IMR-90 (cell line): ENCODE results near the gene MATN3. TPM values are rescaled to one million over a fixed set of nuclear protein-coding genes. Genes with fewer than 3 reads are reported as not detected.

ENCODE experiments used
- ATAC-seq: fragments of 200-7000 bp; cut with Tn5 transposase; 2 replicates; pipeline ENCODE4 v1.9.1; 2020; ENCODE audit warnings: low read depth, mild to moderate bottlenecking, moderate library complexity
- BruUV-seq: library from RNA; stranded (reverse); fragments of 400-500 nt; replicated peaks from 2 replicates; lab custom pipeline; 2021; lab: Mats Ljungman, UMichigan
- CTCF ChIA-PET: fragments of 300-600 bp; formaldehyde crosslinking; extraction: SDS; loops from one replicate; lab custom pipeline; 2021; ENCODE audit warnings: antibody characterized with exemption; lab: Yijun Ruan, JAX
- POLR2A ChIA-PET: fragments of 300-600 bp; sonication (Branson Sonifier 250); formaldehyde crosslinking; loops from one replicate; lab custom pipeline; 2022; ENCODE audit warnings: antibody characterized with exemption; ENCODE audit not compliant: unreplicated experiment; lab: Charles Lee
- DNase-seq: peaks from one replicate; pipeline ENCODE4 v3.0.0; 2013
- H2AFZ ChIP-seq: replicated peaks from 2 replicates; pipeline ENCODE3; 2013; ENCODE audit warnings: low read length, mild to moderate bottlenecking; ENCODE audit not compliant: poor library complexity
- H2AK5ac ChIP-seq: 2 replicates; pipeline ENCODE4 v1.6.1; 2013; ENCODE audit warnings: low read depth, low read length, inconsistent platforms
- H2AK9ac ChIP-seq: replicated peaks from 2 replicates; pipeline ENCODE3; 2013; ENCODE audit warnings: mild to moderate bottlenecking, low read depth, low read length, moderate library complexity; ENCODE audit not compliant: poor library complexity
- H2BK120ac ChIP-seq: 2 replicates; pipeline ENCODE4 v1.6.1; 2013; ENCODE audit warnings: low read depth, low read length, inconsistent platforms
- H2BK15ac ChIP-seq: 3 replicates; pipeline ENCODE4 v1.6.1; 2013; ENCODE audit warnings: low read depth, low read length, inconsistent platforms
- H2BK20ac ChIP-seq: 2 replicates; pipeline ENCODE4 v1.6.1; 2013; ENCODE audit warnings: low read depth, mild to moderate bottlenecking, inconsistent platforms, low read length, moderate library complexity
- H2BK5ac ChIP-seq: 2 replicates; pipeline ENCODE4 v1.6.1; 2013; ENCODE audit warnings: mild to moderate bottlenecking, low read depth, low read length, inconsistent platforms; ENCODE audit not compliant: poor library complexity, severe bottlenecking
- H3K14ac ChIP-seq: replicated peaks from 2 replicates; pipeline ENCODE4 v1.6.1; 2013; ENCODE audit warnings: low read depth, low read length, inconsistent platforms
- H3K18ac ChIP-seq: 2 replicates; pipeline ENCODE4 v1.6.1; 2013; ENCODE audit warnings: low read depth, low read length, control low read depth
- H3K23ac ChIP-seq: 2 replicates; pipeline ENCODE4 v1.6.1; 2013; ENCODE audit warnings: low read depth, low read length, inconsistent platforms
- H3K27ac ChIP-seq: 2 replicates; pipeline ENCODE4 v1.5.1; 2013; ENCODE audit warnings: mild to moderate bottlenecking, control low read depth, low read length; ENCODE audit not compliant: insufficient read depth
- H3K27me3 ChIP-seq: 2 replicates; pipeline ENCODE4 v1.6.1; 2013; ENCODE audit warnings: low read length; ENCODE audit not compliant: control insufficient read depth, insufficient read depth
- H3K36me3 ChIP-seq: 2 replicates; pipeline ENCODE4 v1.6.1; 2013; ENCODE audit warnings: low read length, mixed read lengths; ENCODE audit not compliant: control insufficient read depth, insufficient read depth
- H3K4ac ChIP-seq: 2 replicates; pipeline ENCODE4 v1.6.1; 2013; ENCODE audit warnings: low read depth, low read length, inconsistent platforms
- H3K4me1 ChIP-seq: 2 replicates; pipeline ENCODE4 v1.6.1; 2013; ENCODE audit warnings: low read length, mixed read lengths; ENCODE audit not compliant: control insufficient read depth, insufficient read depth
- H3K4me2 ChIP-seq: 2 replicates; pipeline ENCODE4 v1.6.1; 2013; ENCODE audit warnings: low read depth, mild to moderate bottlenecking, control low read depth, low read length, moderate library complexity
- H3K4me3 ChIP-seq: 2 replicates; pipeline ENCODE4 v1.5.1; 2013; ENCODE audit warnings: low read depth, mild to moderate bottlenecking, control low read depth, low read length, moderate library complexity; ENCODE audit not compliant: insufficient read depth
- H3K56ac ChIP-seq: 2 replicates; pipeline ENCODE4 v1.6.1; 2013; ENCODE audit warnings: low read length, inconsistent platforms; ENCODE audit not compliant: insufficient read depth; ENCODE audit errors: extremely low read depth
- H3K79me1 ChIP-seq, 2 experiments: 2 replicates each; pipeline ENCODE4 v1.6.1; 2013; ENCODE audit warnings: low read length in 2 of 2, inconsistent platforms in 1 of 2, low read depth in 1 of 2
- H3K9ac ChIP-seq: 2 replicates; pipeline ENCODE4 v1.6.1; 2013; ENCODE audit warnings: low read depth, low read length, control low read depth
- H3K9me1 ChIP-seq: 2 replicates; pipeline ENCODE4 v1.6.1; 2013; ENCODE audit warnings: low read length, inconsistent platforms; ENCODE audit not compliant: insufficient read depth
- H3K9me3 ChIP-seq: 2 replicates; pipeline ENCODE4 v1.6.1; 2013; ENCODE audit warnings: low read length; ENCODE audit not compliant: control insufficient read depth, insufficient read depth
- H4K20me1 ChIP-seq: 2 replicates; pipeline ENCODE4 v1.6.1; 2013; ENCODE audit warnings: low read length, inconsistent platforms; ENCODE audit not compliant: insufficient read depth
- H4K5ac ChIP-seq: 2 replicates; pipeline ENCODE4 v1.6.1; 2013; ENCODE audit warnings: mild to moderate bottlenecking, low read depth, low read length, control low read depth
- H4K8ac ChIP-seq, 2 experiments: 2 replicates each; pipeline ENCODE4 v1.6.1; 2013; ENCODE audit warnings: low read depth in 2 of 2, low read length in 2 of 2, control low read depth in 1 of 2, inconsistent platforms in 1 of 2
- H4K91ac ChIP-seq: 2 replicates; pipeline ENCODE4 v1.6.1; 2013; ENCODE audit warnings: low read depth, low read length, inconsistent platforms; ENCODE audit not compliant: insufficient read depth
- BHLHE40 ChIP-seq: fragments of 150-350 bp; IDR thresholded peaks from 2 replicates; pipeline ENCODE4 v1.6.1; 2016; ENCODE audit warnings: mild to moderate bottlenecking, low read depth, low read length
- CEBPB ChIP-seq: IDR thresholded peaks from 2 replicates; pipeline ENCODE4 v1.6.1; 2012; ENCODE audit warnings: low read depth, low read length, improper control_type of control experiment
- CTCF ChIP-seq: conservative IDR thresholded peaks from 2 replicates; pipeline ENCODE4 v1.5.1; 2012; ENCODE audit warnings: mild to moderate bottlenecking, low read depth, low read length, improper control_type of control experiment
- ELK1 ChIP-seq: fragments of 150-350 bp; IDR thresholded peaks from 2 replicates; pipeline ENCODE4 v1.6.1; 2016; ENCODE audit warnings: low read depth, mild to moderate bottlenecking, low read length, moderate library complexity, borderline replicate concordance
- FOS ChIP-seq: fragments of 150-350 bp; IDR thresholded peaks from 2 replicates; pipeline ENCODE4 v1.6.1; 2016; ENCODE audit warnings: low read depth, low read length
- MAFK ChIP-seq: IDR thresholded peaks from 2 replicates; pipeline ENCODE4 v1.6.1; 2012; ENCODE audit warnings: low read depth, low read length, improper control_type of control experiment
- MXI1 ChIP-seq: IDR thresholded peaks from 2 replicates; pipeline ENCODE4 v1.6.1; 2012; ENCODE audit warnings: low read depth, mild to moderate bottlenecking, low read length, moderate library complexity, borderline replicate concordance
- NFE2L2 ChIP-seq: fragments of 150-350 bp; IDR thresholded peaks from 2 replicates; pipeline ENCODE4 v1.6.1; 2016; ENCODE audit warnings: low read depth, mild to moderate bottlenecking, low read length
- POLR2A ChIP-seq: IDR thresholded peaks from 2 replicates; pipeline ENCODE4 v1.6.1; 2012; ENCODE audit warnings: mild to moderate bottlenecking, low read depth, low read length
- RCOR1 ChIP-seq: IDR thresholded peaks from 2 replicates; pipeline ENCODE4 v1.6.1; 2012; ENCODE audit warnings: mild to moderate bottlenecking, low read length, improper control_type of control experiment; ENCODE audit not compliant: insufficient replicate concordance
- RFX5 ChIP-seq: IDR thresholded peaks from 2 replicates; pipeline ENCODE4 v1.8.0; 2012; ENCODE audit warnings: low read depth, mild to moderate bottlenecking, low read length, moderate library complexity
- SMC3 ChIP-seq: fragments of 150-350 bp; IDR thresholded peaks from 2 replicates; pipeline ENCODE4 v1.6.1; 2016; ENCODE audit warnings: low read depth, mild to moderate bottlenecking, antibody characterized with exemption, low read length, moderate library complexity
- WGBS, 2 experiments: methylation state at CpG; one replicate each; pipeline versions ENCODE4 v1.1.5 to v1.1.7; 2013; ENCODE audit warnings: missing lambda C conversion rate in 2 of 2; ENCODE audit not compliant: insufficient read length in 1 of 2; ENCODE audit errors: extremely low coverage in 2 of 2; 5-methylcytosine and 5-hydroxymethylcytosine counted together
- dilution Hi-C: fragments of 300-500 bp; cut with HindIII; formaldehyde crosslinking; loops from one replicate; pipeline ENCODE4 v1.14.3; 2018; ENCODE audit warnings: low sequenced_read_pairs; ENCODE audit not compliant: unreplicated experiment
- in situ Hi-C: fragments of 300-500 bp; cut with MboI; formaldehyde crosslinking; loops from 3 replicates; pipeline ENCODE4 v1.14.3; 2019; ENCODE audit warnings: low sequenced_read_pairs, inconsistent platforms, mixed read lengths
- intact Hi-C: fragments of 100-400 bp; cut with micrococcal nuclease; formaldehyde crosslinking; loops from 2 replicates; pipeline ENCODE4 v1.10.0; 2022
- polyA plus RNA-seq, 3 experiments: library from polyadenylated mRNA; depleted of rRNA; stranded (reverse); fragments of >200 nt; gene quantifications; 2 replicates each; pipeline ENCODE4 v1.2.3, GENCODE V29; 2012; ENCODE audit warnings: low replicate concordance in 1 of 3
- total RNA-seq: library from RNA; depleted of rRNA; stranded (reverse); fragments of >200 nt; gene quantifications from 2 replicates; pipeline ENCODE4 v1.2.3, GENCODE V29; 2012

The MATN3 gene
- total and polyA plus RNA-seq, 2 of the 4 experiments (the other 2 are of a cell fraction), result 0.90 to 3.0 TPM

- Histone ChIP-seq H3K27me3 (no peaks in the 10 kb centered on the region), H4K20me1 (no peaks in the 10 kb centered on the region), H3K9ac (no peak overlapping the region), H4K8ac (no peak overlapping the region), H3K4me3 (no peak overlapping the region), H3K79me1 (no peaks in the 10 kb centered on the region), H2AFZ (no peak overlapping the region), H4K5ac (no peak overlapping the region), H3K18ac (no peak overlapping the region), H2BK5ac (no peak overlapping the region), H3K4ac (no peak overlapping the region), H3K27ac (no peak overlapping the region), H2BK20ac (no peak overlapping the region), H3K9me1 (no peaks in the 10 kb centered on the region), H3K14ac (no peak overlapping the region), H3K36me3 (no peaks in the 10 kb centered on the region; the same call in 1 of the 2 replicates), H3K23ac (no peak overlapping the region), H2AK9ac (no peak overlapping the region), H3K56ac (no peak overlapping the region), H3K4me2 (no peak overlapping the region), H3K4me1 (peaks cover 4% of the 10 kb centered on the region), H4K91ac (no peak overlapping the region), H2AK5ac (no peak overlapping the region), H3K9me3 (no peaks in the 10 kb centered on the region), H2BK15ac (no peak overlapping the region), H2BK120ac (no peak overlapping the region)
- dilution Hi-C loops (no loop called here), intact Hi-C loops (no loop called here), in situ Hi-C loops (no loop called here)
- no TSS peak for BruUV-seq
- no peak for TF ChIP-seq SMC3
- no peak for TF ChIP-seq BHLHE40
- TF ChIP-seq POLR2A, result no peak
- no peak for TF ChIP-seq MAFK
- no peak for TF ChIP-seq CTCF
- no peak for TF ChIP-seq ELK1
- TF ChIP-seq CEBPB, result no peak
- no peak for TF ChIP-seq FOS
- no peak for TF ChIP-seq MXI1
- TF ChIP-seq RCOR1, result no peak
- no peak for TF ChIP-seq NFE2L2
- no peak for TF ChIP-seq RFX5
- ChIA-PET CTCF (interaction anchor here (0.6 to 1.2 kb wide), 2 partner anchors 72 to 151 kb away, joined by 3 to 9 read pairs; no protein-coding TSS in a partner anchor), POLR2A (no interaction called here)
- ATAC-seq (no peak), DNase-seq (no peak)
- WGBS, 2 experiments, result no CpG with 5 or more reads among the region's 1 CpG
These were observed 69.3 kb downstream of the MATN3 start for GRCh38 chr2:19943189-19943588.
